Fibroblast of skin of right quadriceps (primary cell): ENCODE data around the gene MTA3.

ENCODE experiments used
- DNase-seq: peaks from one replicate; pipeline ENCODE4 v3.0.0-alpha.2; 2013

The MTA3 gene

DNA sequence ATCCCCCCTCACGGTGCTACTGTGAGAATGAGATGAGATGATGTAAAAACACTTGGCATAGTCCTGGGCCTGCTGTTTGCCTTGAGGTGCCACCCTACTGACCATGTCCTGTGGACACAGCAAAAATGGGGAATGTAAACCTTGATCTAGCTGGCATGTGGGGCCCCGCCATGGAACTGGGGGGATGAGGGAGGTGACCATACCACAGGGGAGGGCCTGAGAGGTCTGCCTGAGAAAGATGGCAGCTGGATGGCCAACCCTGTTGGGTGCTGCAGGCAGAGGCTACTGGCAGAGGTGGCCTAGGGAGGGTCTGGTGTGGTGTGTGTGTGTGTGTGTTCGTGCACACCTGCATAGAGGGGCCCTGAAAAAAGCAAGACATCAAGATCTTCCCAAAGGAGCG is 223.2 kb downstream of the MTA3 start:
- DNase-seq: no peak

DNA sequence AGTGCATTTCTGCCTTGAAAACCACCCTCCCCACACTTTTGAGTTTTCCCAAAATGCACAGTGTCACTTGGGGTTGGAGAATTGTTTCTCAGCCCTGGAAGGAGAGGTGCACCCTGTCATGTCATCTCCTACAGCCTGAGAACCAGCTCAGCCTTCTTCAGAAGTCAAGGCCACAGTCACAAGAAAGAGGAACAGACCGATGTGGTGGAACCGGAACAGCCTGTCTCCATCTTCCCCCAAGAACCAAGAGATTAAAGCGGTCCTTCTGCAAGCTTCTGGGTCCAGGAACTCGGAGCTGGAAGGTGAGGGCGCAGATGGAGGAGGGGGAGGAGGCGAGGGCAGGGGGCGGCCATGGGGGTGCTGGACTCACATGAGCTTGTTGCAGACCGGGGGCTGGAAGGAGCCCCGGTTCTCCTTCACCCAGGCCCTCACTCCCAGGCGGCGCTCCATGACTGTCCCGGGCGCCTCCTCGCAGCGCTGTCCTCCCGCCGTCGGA is 223.7 kb downstream of the MTA3 start:
- no peak for DNase-seq

DNA sequence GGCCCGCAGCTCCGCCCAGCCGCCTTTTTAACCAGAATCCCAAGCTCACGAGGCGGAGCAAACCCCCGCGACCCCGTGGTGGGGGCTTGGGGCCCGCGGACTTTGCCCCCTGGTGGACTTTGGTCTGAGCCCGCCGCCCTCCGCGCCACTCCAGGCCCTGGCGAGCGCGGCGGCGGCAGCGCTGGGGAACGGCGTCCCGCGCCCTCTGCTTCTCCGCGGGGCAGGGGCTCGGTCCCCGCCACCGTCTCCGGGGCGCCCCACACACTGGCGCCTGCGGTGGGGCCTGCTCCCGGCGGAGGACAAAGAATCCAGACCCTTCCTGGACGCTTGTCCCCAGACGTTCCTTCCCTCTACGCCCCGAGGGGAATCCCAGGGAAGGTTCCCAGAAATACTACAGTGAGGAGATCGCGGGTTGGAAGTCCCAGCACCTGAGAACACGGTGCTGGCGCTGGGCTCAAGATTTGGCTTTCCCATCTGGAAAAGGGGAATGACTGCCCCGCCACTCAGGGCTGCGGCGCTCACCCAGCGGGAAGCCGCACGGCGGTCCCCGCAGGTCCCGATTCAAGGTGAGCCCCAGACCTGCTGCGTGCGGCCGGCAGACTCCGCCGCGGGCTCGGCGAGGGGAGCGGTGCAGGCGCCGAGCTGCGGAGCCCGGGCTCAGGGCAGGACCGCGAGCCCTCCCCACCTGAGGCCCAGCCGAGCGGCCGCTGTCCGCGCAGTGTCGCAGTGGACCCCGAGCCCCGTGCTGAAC is 224.3 kb downstream of the MTA3 start, which contains the start of gene HAAO:
TSS of gene HAAO (minus strand) at position 1 of the 751 bp plus-strand sequence. CDS start 47 bp downstream, outside the sequence.
- peak; percentile 21 for DNase-seq

DNA sequence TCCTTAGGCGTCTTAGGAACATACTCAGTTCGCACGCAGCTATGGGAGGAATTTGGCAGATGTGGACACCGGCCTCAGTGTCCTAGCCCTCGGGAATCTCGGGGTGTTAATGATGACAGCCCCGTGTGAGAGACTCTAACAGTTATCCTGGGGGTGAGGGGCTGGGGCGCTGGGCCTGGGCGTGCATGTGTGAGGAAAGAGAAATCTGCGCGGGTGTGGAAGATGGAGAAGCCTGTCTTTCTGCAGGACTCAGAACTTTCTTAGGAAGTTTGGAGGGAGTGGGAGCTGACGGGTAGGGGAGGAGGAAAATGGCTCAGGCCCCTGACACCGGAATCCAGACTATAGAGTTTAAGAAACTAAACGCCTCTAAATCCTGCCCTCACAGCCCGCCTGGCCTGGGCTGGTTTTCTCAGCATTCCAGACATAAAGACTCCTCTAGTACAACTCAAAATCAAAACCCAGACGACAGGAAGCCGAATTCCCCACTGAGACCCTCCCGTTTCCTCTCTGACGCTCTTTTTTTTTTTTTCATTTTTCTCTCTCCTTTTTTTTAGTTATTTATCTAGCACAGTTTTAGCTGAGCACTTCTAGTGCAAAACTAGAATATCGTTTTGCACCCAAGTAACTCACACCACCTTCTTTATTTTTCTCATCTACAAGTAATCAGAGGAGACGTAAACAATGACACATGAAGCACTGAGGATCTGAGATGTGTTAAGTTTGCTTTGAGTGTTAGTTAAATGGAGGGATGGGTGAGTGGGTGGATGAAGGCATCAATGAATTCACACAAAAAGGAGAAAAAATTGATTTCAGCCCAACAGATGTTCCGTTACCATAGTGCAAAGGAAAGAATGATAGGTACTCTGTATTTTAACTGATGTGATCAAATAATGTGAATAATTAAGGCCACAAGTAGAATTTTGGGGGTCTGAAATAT is 225.2 kb downstream of the MTA3 start:
- peak; percentile 41 for DNase-seq

DNA sequence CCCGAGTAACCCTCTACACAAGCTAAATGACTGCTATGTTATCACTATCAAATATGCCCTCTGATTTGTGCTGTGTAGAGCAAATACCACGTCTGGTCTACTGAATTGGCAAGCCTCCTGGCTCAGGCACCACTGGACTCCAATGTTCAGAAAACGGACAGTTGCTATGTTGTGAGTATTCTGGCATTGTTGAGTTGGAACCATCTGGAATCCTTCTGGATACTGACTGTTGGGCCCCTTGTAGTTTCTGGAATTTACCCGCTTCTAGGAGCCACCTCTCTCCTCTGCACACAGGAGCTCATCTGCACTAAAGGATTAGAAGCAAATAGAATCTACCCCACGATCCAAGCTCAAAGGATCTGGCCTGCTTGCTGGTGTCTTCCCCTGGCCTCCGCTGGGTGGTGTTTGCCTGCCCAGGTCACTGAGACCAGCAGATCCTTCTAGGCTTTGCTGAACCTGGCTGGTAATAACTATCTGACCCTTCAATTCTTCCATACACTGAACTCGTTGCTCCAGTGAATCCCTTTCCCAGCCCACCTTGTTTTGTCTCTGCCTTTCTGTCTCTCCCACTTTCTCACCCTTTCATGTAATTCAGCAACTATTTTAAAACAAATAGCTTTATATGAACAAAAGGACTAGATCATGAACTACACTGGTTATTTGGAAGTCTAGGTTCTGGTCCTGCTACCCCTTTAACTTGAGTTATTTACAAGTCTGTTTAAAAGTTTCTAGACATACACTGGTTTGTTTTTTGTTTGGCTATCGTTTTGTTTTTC is 226.0 kb downstream of the MTA3 start:
- DNase-seq: no peak

DNA sequence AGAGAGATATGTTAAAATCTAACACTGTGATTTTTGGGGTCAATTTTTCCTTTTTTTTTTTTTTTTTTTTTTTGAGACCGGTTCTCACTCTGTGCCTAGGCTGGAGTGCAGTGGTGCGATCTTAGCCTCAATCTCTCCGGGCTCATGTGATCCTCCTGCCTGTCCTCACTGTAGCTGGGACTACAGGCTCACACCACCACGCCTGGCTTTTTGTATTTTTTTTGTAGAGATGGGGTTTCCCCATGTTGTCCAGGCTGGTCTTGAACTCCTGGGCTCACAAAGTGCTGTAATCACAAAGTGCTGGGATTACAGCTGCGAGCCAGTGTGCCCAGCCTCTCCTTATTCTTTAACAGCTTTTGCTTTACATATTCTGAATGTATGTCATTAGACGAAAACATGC is 226.8 kb downstream of the MTA3 start:
- DNase-seq: no peak

DNA sequence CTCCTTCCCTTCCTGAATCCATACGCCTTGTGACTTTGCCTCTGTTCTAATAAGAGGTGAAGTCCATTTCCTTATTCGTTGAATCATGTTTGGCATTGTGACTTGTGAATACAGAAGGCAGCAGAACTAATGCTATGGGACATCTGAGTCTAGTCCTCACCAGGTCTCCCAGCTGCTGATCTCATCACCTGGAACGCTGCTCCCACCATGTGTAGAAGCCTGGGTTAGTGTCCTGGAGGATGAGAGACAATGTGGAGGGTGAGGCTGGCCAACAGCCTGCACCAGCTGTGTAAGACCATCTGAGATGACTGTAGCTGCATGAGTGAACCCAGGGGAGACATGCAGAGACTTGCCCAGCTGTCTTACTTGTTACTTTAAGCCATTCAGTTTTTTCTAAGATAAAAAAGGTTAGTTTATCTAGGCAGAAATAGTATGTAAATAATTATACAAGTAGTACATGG is 227.4 kb downstream of the MTA3 start:
- no peak for DNase-seq

DNA sequence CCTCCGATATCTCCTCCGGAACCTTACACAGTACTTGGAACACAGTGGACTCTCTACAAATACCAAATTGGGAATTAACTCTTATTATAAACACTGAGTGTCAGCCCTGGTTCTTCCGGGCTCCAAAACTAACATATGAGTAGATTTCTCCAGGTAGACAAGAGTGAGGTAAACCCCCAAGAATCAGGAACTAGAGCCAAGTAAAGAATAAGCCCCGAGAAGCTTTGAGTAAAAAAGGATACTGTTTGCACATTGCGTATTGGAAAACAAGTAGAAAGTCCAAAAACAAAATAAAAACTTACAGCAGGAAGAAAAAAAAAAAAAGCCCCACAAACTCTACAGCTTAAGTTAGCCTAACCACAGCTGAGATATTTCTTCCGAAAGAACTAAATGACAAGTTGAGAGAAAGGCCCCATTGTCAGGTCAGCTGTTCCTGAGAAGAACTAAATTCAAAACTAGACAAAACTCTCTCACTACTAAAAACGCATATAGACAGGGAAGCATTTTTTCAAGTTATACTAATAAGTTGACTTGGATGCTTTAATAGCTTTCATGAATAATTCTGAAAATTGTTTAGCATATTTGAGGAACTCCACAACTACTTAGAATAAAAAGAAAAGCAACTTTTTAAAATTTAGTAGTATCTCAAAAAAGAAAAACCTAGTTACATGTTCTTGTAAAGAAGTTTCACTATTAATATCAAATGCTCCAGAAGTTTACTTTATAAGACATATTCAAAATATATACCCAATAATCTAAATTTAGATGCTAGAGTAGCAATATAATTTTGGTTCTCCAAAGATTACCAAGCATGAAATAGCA is 228.2 kb downstream of the MTA3 start:
- DNase-seq: no peak

DNA sequence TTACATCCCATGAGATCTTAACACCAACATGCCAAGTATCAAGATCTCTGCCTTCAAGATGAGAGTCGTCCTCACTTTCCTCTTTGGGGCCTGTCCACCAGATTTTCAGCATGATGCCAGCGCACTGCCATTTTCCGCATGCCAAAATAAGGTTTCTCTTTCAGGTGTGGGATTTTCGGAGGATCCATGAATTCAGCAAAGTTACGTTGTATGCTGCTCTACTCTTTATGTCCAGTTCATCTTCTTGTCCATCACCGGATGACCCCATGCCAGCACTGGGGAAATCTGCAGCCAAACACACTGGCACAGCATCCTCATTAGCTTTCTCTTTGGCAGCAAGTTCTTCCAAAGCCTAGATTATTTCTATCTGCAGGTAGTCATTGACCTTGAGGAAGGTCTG is 228.8 kb downstream of the MTA3 start:
- no peak for DNase-seq

DNA sequence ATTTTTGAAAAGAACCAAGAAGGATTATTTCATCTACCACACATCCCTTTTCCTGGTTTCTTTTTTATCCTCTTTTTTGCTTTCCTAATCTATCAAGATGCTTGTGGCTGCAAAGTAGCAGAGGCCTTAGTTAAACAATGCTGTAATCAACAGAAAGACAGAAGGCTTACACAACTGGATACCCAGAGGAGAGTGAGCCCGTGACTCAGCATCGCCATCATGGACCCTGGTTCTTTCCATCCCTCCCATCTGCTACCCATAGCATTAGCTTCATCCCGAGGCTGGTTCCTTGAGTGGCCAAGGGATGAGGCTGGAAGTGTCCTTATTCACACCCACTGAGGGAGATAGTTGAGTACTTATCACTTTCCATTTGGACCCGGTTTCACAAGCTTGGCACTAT is 231.4 kb downstream of the MTA3 start:
- no peak for DNase-seq

DNA sequence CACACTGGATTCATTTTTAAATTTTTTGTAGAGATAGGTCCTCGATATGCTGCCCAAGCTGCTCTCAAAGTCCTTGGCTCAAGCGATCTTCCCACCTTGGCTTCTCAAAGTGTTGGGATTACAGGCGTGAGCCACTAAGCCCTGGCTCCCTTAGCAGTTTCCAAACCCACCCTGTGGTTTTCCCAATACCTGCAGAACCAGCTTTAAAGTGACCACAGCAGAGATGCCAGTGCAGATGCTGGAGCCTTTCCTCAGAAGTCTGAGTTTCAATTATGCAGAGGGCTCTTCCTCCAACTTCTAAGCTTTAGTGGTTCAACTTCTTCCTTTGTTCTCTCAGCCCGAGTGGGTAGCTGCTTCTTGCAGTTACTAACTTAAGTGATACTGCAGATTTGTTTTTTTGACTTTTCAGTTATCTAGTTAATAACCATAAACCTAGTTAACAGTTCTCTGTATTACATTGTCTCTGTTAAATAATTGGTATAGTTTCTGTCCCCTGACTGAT is 232.1 kb downstream of the MTA3 start:
- no peak for DNase-seq

DNA sequence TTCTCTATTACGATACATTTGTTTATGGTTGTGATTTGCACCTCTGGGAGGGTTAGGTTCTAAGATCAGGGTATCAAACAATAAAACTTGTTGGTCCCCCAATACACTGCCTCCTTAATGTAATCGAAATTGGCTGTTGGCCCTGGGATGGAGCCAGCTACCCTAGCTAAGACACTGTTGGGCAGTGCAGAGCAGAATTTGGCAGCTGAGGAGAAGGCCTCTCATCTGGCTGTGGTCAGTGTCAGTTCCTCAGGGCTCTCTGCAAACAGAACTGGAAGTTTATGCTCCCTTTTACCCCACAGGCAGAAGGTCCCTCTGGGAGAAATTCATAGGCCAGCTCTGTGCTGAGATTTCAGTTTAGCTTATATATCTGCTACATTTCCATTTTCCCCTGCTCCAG is 232.5 kb downstream of the MTA3 start:
- DNase-seq: no peak

DNA sequence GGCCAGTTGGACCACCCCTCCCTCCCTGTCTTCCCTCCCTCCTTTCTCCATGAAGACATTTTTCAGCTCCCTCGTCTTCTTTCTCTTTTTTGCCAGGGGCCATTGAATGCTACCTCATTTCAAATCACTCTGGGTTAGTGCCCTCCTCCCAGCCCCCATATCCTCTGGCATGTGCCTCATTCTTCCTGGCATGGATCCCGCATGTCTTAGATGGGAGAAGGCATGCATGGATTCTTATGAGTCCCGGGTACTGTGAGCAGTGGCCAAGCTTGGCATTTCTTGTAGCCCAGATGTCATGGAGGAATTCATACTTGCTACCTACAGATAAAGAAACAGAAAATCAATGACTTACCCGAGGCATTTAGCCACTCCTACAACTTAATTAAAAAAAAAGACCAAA is 232.9 kb downstream of the MTA3 start:
- no peak for DNase-seq

DNA sequence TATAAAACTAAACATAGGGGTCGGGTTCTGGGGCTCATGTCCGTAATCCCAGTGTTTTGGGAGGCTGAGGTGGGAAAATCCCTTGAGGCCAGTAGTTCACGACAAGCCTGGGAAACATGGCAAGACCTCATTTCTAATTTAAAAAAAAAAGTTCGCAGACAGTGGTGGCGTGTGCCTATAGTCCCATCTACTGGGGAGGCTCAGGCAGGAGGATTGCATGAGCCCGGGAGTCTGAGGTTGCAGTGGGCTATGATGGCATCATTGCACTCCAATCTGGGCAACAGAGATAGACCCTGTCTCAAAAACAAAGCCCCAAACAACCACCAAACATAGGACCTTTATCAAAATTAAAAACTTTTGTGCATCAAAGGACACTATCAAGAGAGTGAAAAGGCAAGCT is 233.7 kb downstream of the MTA3 start:
- DNase-seq: no peak

DNA sequence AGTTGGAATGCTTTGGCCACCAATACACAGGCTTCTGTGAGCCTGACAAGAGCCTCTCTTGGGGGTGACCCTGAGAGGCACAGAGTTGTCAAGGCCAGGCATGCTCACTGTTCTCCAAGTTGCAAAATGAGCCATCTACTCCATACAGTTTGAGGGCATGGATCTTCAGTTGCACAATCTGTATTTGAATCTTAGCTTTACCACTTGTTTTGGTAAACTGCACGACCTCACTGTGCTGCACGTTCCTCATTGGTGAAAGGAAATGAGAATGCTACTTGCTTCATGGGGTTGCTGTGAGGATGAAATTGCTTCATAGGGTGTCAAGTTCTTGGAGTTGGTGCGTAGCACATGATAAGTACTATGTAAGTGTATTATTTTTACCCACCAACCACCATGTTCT is 235.9 kb downstream of the MTA3 start:
- no peak for DNase-seq

DNA sequence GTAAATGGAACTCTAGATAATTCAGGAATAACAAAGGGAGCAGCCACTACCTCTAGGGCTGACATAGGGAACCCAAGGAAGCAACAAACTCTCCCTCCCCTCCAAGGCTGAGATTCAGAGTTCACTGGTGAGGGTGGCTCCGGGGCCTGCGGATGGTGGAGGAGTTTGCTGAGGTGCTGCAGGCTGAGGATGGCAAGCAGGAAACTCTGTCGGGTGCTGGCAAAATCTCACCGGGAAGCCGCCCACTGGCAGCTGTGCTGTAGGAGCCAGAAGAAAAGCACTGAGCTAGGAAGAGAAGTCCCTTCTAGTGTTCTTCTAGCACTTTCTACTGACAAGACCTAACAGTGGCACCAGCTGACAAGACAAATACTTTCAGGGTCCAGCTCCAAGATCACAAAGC is 236.5 kb downstream of the MTA3 start:
- DNase-seq: no peak
